Cortex of kidney (tissue), 1 donor: ENCODE measurements around the gene PARD3.

Experiments
- DNase-seq: peaks from one replicate; lab custom pipeline; 2025; lab: John Stamatoyannopoulos, UW

PARD3 gene

DNA sequence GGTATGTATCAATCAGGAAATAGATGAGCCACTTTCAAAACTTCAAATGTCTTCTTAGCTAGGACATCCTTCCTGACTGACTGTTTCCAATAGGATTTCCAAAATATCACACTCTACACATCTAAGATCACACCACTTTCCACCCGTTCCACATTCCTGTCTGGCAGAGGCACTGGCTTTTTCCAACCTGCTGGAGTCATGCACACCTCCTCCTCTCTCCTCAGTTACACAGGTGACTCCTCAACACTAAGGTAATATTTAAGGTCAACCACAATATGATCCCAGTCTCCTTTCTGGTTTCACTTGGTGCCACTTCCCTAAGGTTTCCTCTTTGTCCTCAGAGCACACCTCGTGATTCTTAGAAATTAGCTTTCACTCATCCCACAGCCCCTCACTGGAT is 196.5 kb downstream of the PARD3 start:
- no peak for DNase-seq

DNA sequence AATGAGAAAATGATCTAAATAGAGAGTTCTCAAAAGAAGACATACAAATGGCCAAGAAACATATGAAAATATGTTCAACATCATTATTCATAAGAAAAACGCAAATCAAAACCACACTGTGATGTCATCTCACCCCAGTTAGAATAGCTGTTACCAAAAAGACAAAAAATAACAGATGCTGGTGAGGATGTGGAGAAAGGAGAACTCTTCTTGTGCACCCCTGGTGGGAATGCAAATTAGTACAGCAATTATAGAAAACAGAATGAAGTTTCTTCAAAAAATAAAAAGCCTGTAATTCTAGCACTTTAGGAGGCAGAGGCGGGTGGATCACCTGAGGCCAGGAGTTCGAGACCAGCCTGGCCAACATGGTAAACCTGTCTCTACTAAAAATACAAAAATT is 199.3 kb downstream of the PARD3 start:
- DNase-seq = no peak

DNA sequence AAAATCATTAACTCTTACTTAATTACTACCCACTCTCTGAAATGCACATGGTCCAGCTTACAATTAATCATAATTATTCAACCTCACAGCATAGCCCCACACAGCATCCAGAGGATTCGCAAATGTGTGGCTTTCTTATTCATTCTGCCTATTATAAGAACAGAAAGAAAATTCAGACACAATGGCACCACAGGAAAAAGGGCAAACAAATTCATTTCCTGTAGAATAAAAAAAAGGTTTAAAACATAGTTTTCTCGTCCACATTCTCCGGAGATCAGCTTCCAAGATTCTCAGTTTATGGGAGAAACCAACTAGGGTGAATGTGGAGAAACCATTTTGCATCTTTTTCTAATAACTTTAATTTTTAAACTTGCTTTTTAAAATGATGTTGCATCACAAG is 201.6 kb downstream of the PARD3 start:
- no peak for DNase-seq

DNA sequence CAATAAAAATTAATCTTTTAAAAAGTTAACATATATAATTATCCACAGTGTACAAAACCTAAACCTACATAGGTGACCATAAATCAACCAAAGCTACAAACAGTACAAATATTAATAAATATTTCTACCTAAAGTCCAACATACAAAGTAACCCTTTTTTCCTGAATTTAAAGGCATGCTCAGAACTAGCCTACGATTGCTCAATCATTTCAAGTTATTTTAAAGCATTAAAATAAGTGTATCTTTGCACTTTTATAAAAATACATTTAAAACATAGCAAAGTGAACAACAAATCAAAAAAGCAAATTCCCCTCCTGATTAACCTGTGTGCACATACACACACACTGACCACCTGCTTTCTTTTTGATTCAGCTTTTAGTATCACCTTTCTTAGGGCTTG is 202.2 kb downstream of the PARD3 start:
- DNase-seq = no peak

DNA sequence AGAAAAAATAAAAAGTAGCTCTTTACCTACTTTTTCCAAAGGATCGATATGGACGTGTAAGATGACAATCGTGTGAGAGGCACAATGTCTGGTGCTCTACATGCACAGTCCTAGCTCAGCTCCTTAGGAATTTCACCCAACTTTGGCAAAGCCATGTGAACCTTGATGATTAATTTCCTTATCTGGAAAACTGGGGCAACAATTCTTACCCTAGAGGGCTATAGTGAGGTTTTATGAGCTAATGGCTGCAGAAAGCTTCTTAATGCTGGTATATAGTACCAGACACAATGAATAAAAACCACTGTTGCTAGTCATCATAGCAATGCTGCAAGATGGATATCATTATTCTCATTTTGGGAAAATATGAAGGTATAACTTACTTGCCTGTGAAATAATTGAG is 202.7 kb downstream of the PARD3 start:
- DNase-seq = no peak

DNA sequence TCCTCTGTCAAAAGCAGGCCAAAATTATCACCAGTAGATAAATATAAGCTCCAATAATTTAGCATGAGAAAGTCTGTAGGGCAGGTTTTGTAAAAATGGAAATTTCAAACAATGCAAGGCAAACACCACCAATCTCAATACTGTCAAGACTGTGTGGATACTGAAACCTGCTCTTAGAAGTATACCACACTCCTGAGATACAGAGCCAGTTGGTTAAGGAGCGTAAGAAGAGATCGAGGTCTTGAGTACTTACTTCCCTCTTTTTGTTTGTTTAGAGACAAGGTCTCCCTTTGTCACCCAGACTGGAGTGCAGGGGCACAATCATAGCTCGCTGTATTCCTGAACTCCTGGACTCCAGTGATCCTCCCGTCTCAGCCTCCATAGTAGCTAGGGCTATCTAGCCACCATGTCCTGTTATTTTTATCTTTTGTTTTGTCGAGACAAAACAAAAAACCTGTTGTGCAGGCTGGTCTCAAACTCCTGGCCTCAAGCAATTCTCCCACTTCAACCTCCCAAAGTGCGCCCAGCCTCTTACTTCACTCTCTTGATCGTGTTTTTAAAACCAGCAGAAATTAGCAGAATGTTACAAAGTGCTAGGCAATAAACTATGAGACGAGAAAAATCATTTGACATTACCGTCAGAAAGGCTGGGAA is 205.7 kb downstream of the PARD3 start:
- DNase-seq = no peak

DNA sequence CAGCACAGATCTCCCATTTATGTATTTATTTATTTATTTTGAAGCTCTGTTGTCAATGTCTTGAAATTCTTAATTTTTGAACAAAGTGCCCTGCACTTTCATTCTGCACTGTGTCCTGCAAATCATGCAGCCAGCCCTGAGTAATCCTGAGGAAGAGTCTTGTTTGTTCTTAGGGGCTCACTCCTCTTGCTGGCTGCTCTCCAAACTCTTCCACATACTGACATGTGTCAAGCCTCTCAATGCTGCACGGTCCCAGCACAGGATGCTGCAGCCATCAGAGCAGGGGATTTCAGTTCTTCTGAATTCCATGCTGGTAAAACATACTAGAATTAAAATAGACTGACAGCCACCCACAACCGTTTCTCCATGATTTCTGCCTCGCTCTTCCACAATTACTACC is 207.2 kb downstream of the PARD3 start:
- no peak for DNase-seq

DNA sequence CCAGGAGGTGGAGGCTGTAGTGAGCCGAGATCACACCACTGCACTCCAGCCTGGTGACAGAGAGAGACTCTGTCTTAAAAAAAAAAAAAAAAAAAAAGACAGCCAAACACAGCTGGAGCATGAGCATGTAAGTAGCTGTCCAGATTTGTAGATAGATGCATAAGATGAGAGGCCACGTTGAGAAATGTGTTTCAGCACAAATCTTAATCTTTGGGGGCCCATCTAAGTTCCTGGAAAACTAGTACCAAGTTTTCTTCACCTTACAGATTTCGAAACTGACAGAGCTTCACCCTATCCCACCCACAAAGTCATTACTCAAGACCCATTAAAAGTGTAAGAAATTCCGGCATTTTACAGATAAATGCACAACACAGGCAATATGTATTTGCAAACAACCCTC is 208.2 kb downstream of the PARD3 start:
- no peak for DNase-seq

DNA sequence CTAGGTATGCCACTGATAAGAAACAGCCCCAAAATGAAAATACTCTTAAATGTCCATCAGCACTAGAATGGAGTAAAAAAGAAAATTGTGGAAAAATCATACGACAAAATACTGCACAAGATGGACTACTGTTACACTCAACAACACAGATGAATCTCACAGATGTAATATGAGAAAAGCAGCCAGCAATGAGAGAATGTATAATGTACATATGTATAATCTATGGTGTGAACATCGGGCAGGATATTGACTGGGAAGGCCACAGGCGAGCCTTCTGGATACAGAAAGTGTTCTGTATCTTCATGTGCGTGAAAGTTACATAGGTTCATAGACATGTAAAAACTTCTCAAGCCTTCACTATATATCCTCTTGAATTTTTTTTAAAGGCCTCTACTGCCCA is 212.6 kb downstream of the PARD3 start:
- DNase-seq = no peak

DNA sequence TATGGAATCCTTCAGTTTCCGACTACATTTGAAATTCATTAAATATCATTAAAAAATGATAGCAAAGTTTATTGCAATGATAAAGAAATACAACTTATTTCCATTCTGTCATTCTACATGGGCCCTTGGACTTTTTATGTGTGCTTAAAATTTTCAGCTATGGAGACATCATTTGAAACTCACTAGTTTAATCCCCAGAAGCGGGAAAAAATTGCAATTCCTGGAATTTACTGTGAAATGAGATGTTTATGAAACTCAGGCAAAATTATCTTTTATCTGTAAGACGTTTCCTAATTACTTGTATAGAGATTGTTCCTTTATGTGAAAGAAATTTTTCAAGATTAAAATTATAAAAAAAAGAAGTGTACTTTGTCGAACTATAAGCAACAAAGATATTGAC is 213.4 kb downstream of the PARD3 start:
- no peak for DNase-seq

DNA sequence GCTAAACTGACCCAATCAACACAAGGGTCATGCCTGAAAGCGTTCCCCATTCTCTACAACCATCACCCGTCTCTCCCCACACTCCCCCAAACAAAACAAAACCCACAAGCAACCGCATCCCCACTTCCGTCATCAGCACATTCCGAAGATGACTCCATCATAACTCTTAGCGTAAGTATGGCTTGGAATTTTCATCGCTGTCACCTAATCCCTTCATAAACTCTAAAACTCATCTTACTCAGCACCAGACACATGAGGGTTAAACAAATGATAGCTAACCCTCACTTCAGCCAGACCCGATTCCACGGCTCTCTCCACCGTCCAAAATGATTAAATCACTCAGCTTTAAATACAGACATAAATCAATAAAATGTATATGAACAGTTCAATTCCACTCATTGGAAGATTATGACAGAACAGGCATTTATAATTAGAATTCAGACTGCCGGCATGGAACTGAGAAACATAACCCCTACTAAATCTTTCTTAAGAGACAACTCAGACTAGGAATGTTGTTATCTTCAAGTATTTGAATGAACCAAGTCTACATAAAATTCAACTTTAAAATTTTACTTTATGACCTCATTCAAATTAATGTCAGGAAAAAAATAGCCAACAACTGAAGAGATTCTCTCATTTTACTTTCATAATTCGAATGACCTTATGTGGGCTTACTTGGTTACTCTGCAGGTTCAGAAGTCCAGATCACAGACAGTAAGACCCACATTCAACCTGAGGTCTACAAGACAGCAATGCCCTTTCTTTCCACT is 215.9 kb downstream of the PARD3 start:
- DNase-seq = no peak

DNA sequence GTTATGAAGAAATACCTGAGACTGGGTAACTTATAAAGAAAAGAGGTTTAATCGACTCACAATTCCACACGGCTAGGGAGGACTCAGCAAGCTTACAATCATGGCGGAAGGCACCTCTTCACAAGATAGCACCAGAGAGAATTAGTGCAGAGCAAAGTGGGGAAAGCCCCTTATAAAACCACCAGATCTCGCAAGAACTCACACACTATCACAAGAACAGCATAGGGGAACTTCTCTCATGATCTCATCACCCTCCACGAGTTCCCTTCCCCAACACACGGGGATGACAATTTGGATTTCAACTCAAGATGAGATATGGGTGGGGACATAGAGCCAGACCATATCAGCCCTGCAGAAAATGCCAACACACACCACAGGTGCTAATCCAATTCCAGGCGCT is 218.7 kb downstream of the PARD3 start:
- no peak for DNase-seq

DNA sequence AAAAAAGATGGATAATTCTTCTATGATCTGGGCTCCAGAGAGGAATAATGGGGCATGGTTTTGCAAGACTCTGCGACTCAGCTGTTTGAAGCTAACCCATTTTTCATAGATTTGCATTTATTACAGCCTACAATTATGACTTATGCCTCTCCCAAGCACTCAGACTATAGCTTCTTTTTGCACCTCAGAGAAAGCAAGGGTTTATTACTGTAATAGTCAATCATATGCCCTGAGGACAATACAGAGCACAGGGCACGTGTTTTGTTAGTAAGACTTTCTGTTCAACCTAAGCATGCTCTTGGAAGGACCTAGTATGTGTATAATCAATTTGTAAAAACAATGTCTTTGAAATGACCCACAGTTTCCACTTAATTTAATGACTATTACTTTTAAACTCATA is 221.2 kb downstream of the PARD3 start:
- no peak for DNase-seq

DNA sequence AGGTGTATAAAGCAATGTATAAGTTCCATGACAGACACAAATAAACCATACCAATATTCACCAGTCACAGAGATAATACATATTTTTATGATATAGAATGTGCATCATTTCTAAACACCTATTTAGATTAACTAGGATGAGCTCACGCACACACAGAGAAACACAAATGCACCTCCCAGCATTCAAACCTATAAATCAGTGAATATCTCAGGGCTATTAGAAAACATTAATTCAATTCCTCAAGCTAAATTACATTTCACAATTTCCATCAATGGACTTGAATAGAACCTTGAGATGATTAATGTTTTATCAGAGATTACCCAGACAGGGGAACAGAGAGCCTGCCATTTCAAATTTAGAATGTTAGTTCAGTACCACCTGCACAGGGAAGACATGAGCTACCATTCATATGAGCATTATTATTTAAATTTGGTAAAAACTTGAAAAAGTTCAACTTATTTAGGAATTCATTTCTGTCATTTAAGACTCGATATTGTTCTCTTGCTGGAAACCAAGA is 221.7 kb downstream of the PARD3 start:
- no peak for DNase-seq

DNA sequence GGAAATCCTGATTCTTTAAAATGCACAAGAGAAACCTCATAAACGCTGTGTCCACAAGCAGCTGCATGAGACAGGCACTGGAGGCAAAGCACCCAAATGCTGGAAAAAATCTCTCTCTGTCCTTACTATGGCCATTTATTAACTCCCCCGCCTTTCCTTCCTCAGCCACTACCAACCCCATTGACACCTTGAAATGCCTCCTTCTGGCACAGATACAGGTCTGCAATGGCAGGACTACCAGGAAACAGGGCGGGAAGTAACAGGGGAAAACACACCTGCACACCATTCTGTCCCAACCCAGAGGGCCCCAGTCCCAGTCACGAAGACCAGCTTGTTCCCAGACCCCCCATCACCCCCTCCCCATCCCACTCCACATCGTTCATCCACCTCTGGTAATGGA is 224.3 kb downstream of the PARD3 start:
- DNase-seq = no peak

DNA sequence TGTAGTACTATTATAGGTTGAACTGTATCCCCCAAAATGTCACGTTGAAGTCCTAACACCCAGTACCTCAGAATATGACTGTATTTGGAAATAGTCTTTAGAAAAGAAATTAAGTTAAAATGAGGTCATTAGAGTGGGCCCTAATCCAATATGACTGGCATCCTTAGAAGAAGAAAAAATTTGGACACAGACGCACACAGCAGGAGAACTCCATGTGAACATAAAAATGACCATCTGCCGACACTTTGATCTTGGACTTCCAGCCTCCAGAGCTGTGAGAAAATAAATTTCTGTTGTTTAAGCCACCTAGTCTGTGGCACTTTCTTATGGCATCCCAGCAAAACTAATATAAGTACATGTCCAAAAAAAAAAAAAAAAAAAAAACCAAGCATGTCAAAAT is 225.8 kb downstream of the PARD3 start:
- no peak for DNase-seq

DNA sequence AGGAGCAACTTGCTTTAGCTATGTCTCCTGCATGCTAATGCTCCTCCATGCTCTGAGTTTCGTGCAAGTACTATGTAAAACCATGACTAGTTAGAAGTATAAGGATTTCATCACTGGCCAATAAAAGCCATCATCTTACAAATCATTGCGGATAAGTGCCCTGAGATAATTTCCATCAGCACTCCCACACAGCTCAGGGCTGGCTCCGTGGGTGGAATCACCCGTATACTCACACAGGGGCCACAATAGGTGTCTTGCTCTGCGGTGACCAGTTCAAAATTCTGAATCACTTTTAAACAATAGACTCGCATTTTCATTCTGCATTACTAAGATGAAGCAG is 227.4 kb downstream of the PARD3 start:
- no peak for DNase-seq

DNA sequence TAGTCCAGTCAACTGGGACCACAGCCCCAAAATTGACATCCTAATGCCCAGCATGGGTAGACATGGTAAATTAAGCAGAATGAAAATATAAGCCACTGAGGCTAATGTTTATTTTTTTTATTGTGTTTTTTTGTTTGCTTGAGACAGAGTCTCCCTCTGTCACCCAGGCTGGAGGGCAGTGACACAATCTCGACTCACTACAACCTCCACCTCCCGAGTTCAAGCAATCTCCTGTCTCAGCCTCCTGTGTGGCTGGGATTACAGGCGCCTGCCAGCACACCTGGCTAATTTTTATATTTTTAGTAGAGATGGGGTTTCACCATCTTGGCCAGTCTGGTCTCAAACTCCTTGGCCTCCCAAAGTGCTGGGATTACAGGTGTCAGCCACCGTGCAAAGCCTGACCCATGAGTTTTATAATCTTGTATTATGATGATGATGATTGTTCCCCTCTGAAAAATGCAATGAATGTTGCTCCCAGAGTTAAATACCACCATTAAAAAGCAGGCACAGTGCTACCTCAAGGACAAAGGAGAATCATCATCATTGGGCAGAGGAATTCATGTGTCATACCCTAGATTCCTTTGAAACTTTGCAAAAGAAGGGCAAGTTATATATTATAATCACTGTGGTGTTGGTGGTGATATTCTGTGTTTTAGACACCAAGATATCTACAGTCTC is 228.0 kb downstream of the PARD3 start:
- no peak for DNase-seq

DNA sequence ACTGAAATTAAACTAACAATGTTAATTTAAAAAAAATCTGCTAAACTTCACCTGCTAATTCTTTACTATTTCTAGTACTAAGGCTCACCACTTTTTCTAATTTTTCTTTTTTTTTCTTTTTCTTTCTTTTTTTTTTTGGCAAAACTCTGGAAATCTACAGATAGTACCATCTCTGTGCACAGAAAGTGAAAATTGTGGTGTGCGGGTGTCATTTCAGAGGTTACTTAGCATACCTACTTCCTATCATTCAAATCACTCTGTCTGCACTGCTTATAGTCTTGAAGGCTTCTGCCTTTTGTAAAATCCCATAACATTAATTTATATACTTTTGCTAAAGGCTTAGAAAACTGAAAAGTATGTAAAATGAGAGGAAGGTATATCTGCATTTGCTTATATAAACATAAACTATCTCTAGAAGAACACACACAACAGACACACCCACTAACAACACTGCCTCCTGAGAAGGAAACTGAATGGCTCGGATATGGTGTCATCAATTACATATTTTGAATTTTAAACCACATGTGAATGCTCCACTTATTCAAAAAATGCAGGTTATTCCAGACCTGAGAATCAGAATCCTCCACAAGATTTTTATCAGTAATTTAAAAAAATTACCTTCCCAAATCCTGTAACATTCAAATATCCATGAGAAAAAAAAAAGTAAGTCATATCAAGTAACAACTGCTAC is 229.5 kb downstream of the PARD3 start:
- DNase-seq = no peak

DNA sequence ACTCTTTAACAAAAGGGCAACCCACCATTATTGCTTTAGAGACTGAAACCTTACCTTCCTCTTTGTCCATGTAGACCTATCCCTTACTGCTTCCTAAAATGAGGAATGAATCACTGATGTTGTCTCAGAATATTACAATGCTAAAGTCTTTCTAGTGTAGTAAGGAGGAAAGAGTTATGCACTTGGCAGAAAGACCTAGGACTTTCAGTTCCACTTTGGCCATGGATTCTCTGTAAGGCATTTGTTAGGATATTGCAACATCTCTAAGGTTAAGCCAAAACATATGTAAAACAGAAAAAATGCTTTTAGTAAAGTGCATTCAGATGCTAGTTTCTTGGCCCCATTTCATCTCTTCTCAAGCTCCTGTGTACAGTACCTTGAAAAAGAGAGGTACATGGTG is 230.9 kb downstream of the PARD3 start:
- no peak for DNase-seq

DNA sequence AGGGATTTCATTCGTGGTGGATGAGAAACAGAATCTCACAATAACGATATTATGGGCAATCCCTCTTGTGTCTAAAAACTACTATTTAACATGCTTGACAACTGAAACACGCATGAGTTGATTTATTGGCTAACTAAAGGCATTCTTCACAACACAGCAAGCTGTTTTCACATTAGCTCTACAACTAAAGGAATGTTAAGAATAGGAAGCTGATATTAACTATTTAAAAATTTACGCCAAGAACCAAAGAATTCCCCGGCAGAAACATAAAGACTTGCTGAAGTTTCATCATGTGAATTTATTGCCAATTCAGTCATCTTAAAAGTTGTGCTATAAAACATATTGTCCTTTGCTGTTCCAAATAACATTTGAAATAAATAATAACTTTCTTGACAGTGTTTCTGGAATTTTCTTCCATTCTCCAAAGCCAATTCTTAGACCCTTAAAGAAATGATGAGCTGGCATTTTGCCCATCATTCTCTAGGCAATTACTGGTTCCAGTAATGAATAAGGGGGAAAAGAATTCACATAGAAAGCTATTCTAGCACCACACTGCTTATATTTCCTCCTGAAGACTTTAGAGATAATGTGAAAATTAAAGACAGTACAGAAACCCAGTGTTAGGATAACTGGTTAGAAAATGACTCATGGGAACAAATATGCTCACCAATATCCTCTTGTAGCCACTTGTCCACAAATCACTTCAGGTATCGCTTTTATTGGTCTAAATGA is 233.1 kb downstream of the PARD3 start:
- DNase-seq = no peak

DNA sequence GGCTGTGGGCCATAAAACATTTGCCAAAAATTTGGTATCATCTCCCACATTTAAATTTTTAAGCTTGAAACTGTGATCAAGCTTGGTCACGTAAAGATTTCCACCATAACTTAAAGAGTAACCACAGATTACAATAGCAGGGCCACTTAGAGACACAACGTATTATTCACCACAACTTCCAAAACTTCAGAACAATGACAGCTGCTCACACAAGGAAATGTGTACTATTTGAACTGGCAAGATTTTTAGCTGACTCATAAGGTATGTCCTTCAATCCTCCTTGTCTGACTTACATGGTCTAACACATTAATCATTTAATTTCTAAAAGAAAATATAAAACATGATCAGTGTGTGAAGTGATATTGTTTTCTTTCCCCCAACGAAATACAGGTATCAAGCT is 234.5 kb downstream of the PARD3 start:
- no peak for DNase-seq
